ENCODE measurements around the gene GTPBP1.

Gene GTPBP1

GRCh38 chr22:38700270-38700788 is 5.4 kb upstream of the GTPBP1 start:
- DNase-seq (ENCODE audit: low read depth, low spot score) = no peak
- H3K4me3 ChIP-seq (ENCODE audit: low read length) = peak overlapping the region; percentile 75

GRCh38 chr22:38700789-38701628 is 4.7 kb upstream of the GTPBP1 start, which contains the start of gene JOSD1:
TSS of gene JOSD1 (minus strand) at chr22:38700943. CDS start at chr22:38699987, 956 bp downstream.
- peak; percentile 90 for DNase-seq (ENCODE audit: low read depth, low spot score)
- H3K4me3 ChIP-seq (ENCODE audit: low read length) = peak within 1 kb of the TSS; percentile 75

GRCh38 chr22:38704654-38705234 is 1.0 kb upstream of the GTPBP1 start:
- DNase-seq (ENCODE audit: low read depth, low spot score) = no peak
- peak overlapping the region; percentile 53 for H3K4me3 ChIP-seq (ENCODE audit: low read length)

DNA sequence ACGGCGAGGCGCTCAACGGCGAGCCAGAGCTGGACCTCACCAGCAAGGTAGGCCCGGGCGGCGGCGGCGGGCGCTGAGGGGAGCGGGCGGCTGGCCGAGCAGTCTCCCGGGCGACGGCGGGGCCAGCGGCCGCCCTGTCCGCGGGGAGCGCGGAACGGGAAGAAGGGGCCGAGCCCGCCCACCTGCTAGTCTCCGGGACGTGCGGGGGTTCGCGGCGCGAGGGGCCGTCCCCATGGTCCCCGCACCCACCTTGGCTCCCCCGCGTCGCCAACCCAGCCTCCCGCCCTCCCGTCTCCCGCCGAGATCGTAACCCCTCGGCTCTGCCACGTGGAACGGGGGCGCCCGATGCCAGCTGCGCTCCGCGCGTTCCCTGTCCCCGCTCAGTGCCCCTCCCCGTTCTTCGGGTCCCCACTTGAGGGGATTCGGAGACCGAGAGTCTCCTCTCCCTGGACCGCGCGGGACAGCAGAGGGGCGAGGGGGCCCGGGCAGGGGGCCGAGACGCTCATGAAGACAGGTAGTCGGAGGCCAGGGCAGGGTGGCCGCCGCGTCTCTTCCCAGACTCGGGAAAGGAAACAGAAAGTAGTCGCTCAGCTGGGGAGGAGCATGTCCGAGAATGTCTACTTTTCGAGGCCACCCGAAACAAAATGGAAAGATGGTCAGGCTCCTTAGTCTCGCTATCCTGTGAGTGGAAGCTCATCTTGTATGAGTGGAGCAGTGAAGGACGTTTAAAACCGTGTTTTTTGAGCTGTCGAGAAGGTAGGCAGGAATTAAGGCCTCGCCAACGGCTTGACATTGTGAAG is 557 bp downstream of the GTPBP1 start:
- DNase-seq (ENCODE audit: low read depth, low spot score) = no peak
- H3K4me3 ChIP-seq (ENCODE audit: low read length) = peak overlapping the region; percentile 75

- peak overlapping the region; percentile 75 for H3K4me3 ChIP-seq (ENCODE audit: low read length)
- no peak for DNase-seq (ENCODE audit: low read depth, low spot score)
Measured at GRCh38 chr22:38706901-38707195, 1.1 kb downstream of the GTPBP1 start.

GRCh38 chr22:38707346-38707745 is 1.6 kb downstream of the GTPBP1 start:
- H3K4me3 ChIP-seq (ENCODE audit: low read length) = no peak overlapping the region
- DNase-seq (ENCODE audit: low read depth, low spot score) = no peak

- no peak overlapping the region for H3K4me3 ChIP-seq (ENCODE audit: low read length)
- no peak for DNase-seq (ENCODE audit: low read depth, low spot score)
Measured at GRCh38 chr22:38707984-38708383, 2.2 kb downstream of the GTPBP1 start.

GRCh38 chr22:38709306-38709705 is 3.6 kb downstream of the GTPBP1 start:
- no peak for DNase-seq (ENCODE audit: low read depth, low spot score)
- no peak overlapping the region for H3K4me3 ChIP-seq (ENCODE audit: low read length)

GRCh38 chr22:38710351-38710750 is 4.6 kb downstream of the GTPBP1 start:
- DNase-seq (ENCODE audit: low read depth, low spot score) = no peak
- H3K4me3 ChIP-seq (ENCODE audit: low read length) = no peak overlapping the region

GRCh38 chr22:38710866-38711265 is 5.1 kb downstream of the GTPBP1 start:
- no peak overlapping the region for H3K4me3 ChIP-seq (ENCODE audit: low read length)
- DNase-seq (ENCODE audit: low read depth, low spot score) = no peak

- no peak for DNase-seq (ENCODE audit: low read depth, low spot score)
- H3K4me3 ChIP-seq (ENCODE audit: low read length) = no peak overlapping the region
Measured at GRCh38 chr22:38712486-38713207, 6.9 kb downstream of the GTPBP1 start.

GRCh38 chr22:38713921-38714320 is 8.2 kb downstream of the GTPBP1 start:
- H3K4me3 ChIP-seq (ENCODE audit: low read length) = no peak overlapping the region
- DNase-seq (ENCODE audit: low read depth, low spot score) = no peak

DNA sequence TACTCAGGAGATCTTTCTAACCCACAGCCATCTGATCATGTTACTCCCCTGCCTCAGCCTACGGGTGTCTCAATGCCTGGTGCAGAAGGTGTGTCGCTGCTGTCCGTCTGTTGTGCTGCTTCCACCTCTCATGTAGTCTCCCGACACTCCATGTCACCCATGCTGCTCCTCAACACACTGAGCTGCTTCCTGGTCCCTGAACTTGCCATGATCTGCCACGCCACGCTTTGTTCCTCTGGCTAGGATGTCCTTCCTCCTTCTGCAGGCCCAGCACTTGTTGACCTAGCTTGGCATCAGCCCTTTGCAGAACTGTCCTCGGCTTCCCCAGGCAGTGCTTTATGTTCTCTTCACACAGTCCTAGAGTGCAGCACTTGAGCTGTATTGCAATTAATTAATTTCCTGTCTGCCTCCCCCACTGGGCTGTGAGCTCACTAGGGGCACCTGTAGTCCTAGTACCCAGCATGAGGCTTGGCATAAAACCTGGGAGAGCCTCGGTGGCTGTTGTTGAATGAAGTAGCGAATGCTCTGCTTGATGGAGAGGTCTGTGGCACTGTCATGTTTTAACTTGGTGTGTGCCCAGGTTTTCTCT is 9.5 kb downstream of the GTPBP1 start:
- DNase-seq (ENCODE audit: low read depth, low spot score) = no peak
- H3K4me3 ChIP-seq (ENCODE audit: low read length) = no peak overlapping the region

DNA sequence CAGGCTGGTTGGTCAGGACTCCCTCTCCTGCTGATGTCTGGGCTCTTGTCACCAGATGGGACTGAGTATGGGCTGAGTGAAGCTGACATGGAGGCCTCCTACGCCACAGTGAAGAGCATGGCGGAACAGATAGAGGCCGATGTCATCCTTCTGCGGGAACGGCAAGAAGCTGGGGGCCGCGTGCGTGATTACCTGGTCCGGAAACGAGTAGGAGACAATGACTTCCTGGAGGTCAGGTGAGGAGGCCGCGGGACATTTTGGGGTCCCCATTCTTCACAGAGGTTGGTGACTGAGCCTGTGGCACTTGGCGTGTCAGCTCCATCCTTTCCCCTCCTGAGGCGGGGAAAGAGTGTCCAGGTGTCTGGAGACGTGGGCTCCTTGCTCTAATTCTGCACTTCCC is 10.1 kb downstream of the GTPBP1 start:
- DNase-seq (ENCODE audit: low read depth, low spot score) = no peak
- H3K4me3 ChIP-seq (ENCODE audit: low read length) = no peak overlapping the region

DNA sequence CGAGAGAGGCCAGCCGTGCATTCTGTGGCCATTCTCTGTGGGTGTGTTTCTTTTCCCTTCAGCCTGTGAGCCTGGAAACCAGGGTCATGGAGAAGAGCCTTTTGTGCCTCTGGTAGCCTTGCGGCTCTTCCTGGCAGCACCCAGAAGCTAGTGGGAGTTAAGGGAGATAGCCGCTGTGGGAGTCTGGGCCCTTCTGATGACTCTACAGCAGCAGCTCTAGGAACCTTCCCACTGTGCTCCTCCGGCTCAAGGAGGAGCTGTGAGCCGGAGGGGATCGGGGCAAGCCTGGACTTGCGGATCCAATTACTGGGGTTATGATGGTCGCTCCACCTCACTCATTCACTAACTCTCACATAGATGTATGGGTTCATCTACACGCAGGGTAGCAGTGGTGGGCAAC is 10.5 kb downstream of the GTPBP1 start:
- H3K4me3 ChIP-seq (ENCODE audit: low read length) = no peak overlapping the region
- DNase-seq (ENCODE audit: low read depth, low spot score) = no peak

DNA sequence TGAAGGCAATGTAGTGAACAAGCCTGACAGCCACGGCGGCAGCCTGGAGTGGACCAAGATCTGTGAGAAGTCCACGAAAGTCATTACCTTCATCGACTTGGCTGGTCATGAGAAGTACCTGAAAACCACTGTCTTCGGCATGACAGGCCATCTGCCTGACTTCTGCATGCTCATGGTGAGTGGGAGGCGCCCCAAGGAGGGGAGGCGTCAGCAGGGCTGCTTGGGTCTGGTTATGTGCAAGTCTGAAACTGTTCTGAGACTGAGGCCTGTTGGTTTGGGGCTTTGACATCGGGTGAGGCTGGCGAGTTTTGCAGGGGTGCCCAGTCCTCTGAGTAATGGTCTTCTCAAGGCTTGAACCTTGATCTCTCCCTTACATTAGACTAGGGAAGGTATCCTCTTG is 11.1 kb downstream of the GTPBP1 start:
- no peak overlapping the region for H3K4me3 ChIP-seq (ENCODE audit: low read length)
- no peak for DNase-seq (ENCODE audit: low read depth, low spot score)

DNA sequence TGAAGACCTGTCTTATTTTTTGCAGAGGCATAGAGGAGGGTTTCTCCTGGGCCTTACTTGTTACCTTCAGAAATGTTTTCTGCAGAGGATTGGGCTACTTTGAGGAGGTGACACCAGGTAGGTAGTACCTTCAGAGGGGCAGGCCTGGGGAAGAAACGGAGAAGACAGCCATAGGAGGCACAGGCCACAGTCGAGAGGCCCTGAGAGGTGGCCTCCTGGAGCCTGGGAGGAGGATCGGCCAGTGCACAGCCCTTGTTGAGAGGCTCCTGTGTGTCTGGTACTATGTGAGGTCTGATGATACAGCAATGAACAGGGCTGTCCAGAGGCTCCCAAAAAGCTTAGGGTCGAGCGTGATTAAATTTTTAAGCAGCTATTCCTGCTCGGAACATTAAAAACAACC is 11.5 kb downstream of the GTPBP1 start:
- no peak for DNase-seq (ENCODE audit: low read depth, low spot score)
- H3K4me3 ChIP-seq (ENCODE audit: low read length) = no peak overlapping the region

- DNase-seq (ENCODE audit: low read depth, low spot score) = no peak
- no peak overlapping the region for H3K4me3 ChIP-seq (ENCODE audit: low read length)
Measured at GRCh38 chr22:38718414-38718813, 12.7 kb downstream of the GTPBP1 start.

GRCh38 chr22:38719196-38719595 is 13.5 kb downstream of the GTPBP1 start:
- H3K4me3 ChIP-seq (ENCODE audit: low read length) = no peak overlapping the region
- DNase-seq (ENCODE audit: low read depth, low spot score) = no peak

All from Jurkat, Clone E6-1 (cell line).